NCI-H128 (cell line): ENCODE measurements around the gene NEAT1.
"Not testable (repeated sequence)": the region's sequence is repeated elsewhere in the genome, so short reads cannot be mapped to it uniquely, and the experiment has no call there.

ENCODE experiments used
- DNase-seq: peaks from one replicate; lab custom pipeline; 2025; ENCODE audit not compliant: unreplicated experiment; lab: John Stamatoyannopoulos, UW

The NEAT1 gene

DNA sequence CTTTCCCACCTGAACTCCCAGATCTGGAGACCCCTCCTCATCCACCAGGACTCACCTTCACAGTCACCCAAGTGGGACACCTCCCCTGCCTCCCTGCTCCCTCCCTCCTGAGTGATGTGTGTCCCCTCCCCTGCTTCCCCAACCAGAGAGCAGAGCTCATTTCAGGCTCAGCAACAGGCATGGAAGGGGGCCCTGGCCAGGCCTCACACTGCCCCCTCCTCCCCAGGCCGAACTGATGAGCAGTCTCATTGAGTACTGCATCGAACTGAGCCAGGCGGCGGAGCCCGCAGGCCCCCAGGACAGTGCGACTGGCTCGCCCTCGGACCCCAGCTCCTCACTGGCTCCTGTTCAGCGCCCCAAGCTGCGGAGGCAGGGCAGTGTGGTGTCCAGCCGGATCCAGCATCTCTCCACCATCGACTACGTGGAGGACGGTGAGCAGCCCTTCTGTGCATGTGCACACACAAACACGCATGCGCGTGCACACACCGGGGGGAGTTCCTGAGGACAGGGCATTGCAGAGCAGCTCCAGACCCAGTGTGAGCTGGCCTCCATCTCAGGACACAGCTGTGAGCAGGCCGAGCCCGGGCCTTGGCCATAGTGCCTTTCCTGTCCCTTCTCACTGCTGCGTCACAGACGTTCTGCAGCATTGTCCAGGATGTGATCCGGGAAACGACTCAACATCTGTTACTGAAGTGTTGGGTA is 17.8 kb upstream of the NEAT1 start:
- no peak for DNase-seq

DNA sequence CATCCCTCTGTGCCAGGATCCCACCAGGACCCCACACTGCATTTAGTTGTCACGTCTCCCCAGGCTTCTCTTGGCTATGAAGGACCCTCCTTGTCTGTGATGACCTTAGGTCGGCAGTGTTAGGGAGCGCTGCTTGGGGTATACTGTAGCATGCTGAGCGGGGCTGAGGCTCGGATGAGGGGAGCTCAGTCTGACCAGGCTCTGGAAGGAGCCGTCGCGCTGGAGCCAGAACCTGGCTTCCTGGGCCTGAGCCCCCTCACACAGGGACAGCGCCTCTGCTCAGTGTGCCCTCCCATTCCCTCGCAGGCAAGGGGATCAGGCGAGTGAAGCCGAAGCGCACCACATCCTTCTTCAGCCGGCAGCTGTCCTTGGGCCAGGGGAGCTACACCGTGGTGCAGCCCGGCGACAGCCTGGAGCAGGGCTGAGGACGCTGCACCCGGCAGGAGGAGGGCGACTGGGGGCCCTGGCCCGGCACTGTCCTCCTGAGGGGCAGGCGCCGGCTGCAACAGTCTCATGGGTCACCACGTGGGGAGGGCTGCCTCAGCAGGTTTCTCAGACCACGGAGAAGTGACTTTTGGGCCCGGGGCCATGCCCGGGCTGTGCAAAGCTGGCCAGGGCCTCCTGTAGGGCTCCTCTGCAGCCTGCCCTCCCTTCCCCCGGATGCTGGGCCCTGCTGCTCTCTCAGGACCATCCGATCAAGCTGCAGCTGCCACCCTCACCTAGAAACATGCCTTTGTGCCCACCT is 11.5 kb upstream of the NEAT1 start:
- DNase-seq, result no peak

DNA sequence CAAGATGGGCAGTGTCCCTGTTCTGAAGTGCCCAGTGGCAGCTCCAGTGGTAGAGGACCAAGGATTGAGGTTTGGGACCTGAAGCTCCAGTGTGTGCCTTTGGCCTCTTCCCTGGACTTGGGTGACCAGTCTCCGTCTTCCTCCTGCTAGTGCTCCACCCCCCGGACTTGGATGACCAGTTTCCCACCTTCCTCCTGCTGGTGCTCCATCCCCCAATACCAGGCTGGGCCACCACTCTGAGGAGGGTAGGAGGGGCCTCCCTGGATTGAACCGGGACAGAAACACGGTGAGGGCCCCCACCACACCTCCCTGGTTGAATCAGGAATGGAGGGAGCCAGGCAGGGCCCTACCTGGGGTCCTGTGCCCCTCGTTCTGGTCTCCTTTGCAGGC is 10.9 kb upstream of the NEAT1 start:
- no peak for DNase-seq

DNA sequence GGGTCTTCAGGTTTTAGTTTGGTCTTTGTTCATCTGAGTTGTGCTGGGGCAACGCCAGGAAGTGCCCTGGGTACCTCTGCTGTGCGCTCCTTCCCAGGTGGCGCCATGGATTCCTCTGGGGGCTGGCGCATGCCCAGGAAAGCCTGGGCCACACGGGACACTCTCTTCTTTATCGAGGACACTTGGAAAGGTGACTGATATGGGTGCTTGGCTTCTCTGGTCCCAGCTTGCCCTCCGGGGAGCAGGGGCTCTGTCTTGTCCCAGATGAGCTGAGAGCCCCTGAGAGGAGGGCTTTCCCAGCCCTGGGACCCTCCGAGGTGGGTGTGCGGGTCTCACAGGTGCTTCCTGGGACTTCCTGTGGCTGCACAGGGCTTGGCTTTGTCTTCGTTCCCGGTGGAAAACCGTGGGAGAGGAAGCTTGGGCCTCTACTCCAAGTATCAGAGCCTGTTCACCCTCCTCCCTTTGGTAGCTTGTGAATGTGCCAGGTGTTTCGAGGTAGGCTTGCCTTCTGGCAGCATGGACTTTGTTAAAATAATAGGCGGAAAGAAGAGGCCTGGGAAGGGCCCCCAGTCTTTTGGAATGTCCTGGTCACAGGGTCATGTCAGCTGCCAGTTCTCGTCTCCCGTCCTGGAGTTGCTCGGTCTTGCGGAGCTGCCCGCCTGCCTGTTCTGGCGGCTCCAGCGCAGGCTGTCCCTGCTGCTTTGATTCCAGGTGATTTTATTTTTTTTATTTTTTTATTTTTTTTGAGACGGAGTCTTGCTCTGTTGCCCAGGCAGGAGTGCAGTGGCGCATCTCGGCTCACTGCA is 10.1 kb upstream of the NEAT1 start:
- DNase-seq, result no peak

DNA sequence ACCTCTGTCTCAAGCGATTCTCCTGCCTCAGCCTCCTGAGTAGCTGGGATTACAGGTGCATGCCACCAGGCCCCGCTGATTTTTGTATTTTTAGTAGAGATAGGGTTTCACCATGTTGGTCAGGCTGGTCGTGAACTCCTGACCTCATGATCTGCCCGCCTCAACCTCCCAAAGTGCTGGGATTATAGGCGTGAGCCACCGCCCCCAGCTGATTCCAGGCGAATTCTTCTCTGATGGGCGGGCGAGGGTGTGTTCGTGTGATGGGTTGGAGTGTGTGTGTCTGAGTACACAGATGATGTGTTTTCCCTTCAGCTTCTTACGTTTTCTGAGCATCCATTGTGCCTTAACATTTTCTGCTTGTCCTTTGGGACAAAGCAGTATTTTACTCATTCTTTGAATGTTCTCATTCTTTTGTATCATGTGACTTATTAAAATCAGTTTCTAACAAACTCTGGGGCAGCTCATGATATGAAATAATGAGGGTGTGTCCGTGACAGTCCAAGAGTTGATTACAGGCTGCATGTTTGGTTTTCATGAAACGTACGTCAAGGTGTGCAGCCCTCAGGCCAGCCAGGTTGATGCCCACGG is 9.4 kb upstream of the NEAT1 start:
- DNase-seq, result not testable (repeated sequence)

DNA sequence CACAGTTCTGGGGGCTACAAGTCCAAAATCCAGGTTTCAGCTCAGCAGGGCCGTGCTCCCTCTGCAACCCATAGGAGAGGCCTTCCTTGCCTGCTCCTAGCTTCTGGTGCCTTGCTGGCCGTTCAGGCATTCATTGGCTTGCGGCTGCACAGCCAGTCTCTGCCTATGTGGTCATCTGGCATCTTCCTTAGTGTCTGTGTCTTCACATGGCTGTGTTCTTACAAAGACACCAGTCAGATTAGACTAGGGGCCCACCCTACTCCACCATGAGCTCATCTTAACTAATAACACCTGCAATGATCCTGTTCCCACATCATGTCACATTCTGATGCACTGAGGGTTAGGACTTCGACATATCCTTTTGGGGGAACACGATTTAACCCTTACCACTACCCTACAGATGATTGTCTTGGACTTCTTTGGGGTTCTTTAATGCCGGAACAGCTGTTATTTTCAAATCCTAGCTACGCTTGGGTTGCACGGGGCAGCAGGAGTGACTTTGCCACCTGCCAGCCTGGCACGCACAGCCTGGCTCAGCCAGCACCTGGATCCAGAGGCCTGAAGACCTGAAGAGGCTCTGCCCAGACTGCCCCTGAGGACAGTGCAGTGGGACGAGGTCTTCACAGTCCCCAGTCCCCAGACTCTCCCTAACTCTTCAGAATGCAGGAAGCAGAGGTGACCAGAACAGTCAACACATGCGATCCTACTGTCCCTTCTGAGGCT is 7.7 kb upstream of the NEAT1 start:
- no peak for DNase-seq

DNA sequence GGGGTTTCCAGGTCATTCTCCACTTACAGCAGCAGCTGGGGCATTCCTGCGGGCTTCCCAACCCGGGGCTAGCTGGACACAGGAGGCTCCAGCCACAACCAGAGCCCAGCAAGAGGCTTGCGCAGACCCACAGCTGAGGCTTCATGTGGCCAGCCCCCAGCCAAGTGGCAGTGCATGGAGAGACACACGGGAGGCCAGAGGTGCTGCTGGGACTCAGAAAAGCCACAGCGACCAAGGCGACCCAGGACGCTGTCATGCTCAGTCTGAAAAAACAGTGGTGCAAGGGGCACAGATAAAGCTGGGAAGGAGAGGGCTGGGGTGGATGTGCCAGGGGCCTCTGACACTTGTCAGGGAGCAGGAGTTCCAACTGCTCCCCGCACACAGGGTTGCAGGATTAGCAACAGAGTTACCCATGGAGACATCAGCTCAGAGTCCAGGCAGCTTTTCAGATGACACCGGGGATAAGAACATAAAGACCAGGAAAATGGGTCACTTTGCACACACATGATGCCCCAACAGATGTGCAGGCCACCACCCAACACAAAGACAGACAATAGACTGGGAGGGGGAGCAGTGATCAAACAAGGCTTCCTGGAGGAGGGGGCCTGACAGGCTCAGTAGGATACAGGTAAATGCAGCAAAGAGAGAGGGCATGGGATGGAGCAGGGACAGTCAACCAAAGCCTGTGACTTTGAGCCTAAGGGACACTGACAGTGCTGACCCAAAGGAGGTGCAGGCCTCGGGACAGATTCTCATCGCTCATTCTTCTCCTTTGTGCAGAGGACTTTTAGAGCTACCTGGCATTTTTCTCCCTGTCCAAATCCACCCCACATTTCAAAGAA is 6.9 kb upstream of the NEAT1 start:
- no peak for DNase-seq

DNA sequence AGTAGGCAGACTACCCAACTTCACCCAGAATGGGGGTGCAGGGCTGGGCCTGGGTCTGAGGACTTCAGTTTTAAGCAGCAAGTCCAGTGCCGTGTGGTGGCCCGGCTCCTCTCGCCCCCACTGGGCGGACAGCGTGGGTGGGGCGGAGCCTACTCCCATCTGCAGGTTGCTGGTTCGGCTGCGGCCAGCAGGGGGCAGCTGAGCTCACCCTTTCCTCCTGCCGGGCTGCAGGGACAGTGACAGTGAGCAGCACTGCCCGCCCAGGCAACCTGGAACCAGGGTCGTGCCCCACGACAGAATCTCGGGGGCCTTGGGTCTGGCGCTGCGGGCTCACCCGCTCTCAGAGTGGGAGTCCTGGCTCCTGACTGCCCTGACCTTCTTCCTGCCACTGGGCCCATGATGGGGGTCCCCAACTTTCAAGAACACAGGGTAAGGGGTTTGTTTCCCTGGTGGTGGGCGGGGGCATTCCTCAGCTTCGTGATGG is 6.2 kb upstream of the NEAT1 start:
- peak; percentile 67 for DNase-seq

DNA sequence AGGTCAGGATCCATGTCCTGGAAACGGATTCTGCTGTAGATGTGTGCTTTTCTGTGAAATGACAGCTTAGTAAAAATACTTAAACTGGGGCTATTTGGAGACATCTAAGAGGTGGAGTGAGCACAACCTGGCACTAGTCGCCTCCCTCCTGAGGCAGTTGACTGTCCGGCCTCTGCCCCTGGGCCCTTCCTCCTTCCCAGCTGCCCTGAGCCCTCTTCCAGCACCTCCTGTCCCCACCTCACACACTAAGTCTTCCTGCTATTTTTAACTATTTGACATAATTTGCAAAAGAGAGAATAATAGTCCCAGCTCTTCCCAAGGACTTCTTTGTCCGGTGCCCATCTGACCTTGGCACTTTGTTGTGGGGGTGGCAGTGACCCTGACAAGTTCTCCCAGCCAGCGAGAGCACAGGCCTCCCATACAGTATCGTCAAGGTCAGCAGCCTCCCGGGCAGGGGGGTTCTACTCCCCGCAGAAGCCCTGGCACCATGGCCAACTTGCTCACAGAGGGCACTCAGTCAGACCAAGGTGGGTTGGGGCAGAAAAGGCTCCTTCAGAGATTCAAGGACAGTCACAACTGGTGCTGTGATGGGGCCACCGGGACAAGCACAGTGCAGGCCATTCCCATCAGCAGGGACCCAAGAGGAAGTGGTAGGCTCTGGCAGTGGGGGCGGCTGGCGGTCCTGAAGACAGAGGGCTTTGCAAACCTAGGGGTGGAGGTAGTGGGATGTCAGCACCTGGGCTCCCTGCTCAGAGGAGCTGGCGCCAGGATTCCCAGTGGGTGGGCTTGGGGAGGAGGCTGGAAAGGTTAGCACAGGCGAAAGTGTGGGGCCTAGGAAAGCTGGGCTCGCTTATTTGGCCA is 5.5 kb upstream of the NEAT1 start:
- DNase-seq, result no peak

DNA sequence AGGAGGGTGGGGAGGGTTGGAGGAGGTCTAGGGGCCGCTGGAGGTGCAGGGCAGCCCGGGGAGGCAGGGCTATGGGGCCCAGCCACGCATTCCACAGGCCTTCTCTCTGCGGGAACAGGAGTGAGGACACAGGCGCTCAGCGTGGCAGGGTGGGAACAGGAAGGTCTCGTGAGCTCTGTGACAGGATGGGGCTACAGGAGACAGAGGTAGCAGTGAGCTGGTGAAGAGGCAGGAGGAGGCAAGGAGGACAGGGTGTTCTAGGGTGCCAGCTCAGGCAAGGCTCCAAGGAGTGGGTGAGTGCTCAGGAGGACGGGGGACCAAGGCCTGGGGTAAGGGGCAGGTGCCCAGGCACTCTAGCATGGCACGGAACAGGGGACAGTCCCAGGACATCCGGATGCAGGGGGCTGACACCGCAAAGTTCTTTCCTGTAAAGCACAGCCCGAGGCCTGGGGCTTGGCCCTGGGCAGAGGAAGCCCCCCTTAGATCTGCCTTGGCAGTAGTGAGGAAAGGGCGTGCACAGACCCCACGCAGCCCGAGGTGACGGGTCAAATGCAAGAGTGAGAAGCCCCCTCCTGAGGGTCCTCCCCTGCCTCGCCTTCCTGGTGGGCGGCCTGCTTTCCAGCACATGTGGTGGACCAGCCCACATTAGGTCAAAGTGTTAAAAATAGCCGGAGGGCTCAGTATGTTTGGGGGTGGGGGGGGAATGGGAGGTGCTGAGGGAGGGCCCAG is 4.7 kb upstream of the NEAT1 start:
- no peak for DNase-seq

DNA sequence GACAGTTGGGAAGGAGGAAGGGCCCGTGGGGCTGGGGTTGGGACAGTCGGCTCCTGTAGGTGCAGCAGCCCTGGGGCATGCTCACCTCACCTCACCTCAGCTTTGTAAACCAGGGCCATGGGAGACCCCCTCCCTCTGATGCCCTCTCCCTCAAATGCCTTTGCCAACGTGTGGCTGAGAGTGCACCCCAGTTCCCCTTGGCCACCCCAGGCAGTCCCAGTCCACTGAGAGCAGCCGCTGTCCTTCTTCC is 4.2 kb upstream of the NEAT1 start:
- DNase-seq, result no peak

DNA sequence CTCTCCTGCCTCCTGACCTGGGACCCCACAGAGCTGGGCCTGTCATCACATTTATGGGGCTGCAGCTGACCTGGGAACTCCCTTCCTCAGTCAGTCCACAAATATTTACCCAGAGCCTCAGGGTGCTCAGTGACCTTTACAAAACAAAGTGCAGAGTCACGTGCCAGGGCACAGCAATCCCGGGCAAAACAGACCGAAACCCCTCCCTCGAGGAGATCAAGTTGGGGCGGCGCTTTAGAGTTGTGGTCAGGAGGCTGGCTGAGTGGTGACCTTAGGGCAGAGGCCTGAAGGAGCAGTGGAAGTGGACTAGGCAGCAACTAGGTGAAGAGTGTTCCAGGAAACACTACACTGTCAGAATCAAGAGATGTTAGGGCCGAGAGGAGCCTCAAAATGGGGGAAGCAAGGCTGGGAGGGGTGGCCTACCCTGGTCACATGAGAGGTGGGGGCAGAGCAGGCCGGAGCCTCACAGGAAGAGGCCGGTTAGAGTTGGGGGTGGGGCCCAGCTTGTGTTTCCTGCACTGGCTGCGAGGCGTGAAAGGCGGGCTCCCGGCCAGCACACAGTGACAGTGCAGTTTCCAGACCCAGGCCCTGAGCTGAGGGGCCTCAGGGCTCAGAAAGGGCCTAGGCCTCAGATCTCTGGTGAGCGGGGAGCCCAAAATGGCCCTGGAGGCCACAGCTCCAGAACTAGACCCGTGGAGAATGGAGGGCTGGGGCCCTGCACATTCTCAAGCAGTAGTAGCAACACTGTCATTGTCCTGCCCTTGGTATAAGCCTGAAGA is 3.7 kb upstream of the NEAT1 start:
- peak; percentile 75 for DNase-seq

DNA sequence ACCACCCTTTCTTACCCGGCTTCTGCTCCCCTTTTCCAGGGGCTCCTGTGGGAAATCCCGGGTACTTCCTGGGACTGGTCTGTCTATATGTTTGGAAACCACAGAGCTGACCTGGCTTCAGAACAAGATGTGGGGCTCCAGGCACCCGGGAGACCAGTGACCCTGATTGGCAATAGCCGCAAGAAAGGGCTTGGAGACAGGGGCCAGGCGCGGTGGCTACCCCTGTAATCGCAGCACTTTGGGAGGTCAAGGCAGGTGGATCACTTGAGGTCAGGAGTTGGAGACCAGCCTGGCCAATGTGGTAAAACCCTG is 3.2 kb upstream of the NEAT1 start:
- no peak for DNase-seq

DNA sequence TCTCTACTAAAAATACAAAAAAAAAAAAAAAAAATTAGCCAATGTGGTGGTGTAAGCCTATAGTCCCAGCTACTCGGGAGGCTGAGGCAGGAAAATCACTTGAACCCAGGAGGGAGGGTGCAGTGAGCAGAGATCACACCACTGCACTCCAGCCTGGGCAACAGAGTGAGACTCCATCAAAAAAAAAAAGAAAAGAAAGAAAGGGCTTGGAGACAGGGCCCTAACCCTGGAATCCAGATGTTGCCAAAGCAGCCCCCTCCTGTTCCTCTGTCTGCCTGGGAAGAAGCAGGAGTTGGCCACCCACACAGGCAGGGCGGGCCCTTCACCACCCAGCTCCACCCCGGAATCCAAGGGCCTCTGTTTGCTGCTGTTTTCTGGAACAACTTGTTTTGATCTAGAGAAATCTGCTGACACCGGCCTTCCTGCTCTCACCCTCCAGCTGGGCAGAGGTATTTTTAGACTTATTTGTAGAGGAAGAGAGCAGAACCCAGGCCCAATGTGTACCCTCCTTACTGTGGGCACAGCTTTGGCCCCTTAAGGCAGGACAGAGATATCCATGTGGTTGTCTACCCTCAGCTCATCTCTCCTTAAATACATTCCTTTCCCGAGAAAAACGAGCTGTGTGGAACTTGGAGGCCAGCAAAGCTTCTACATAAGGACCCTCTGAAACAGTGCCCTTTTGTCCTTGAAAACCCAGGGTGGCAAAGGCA is 2.7 kb upstream of the NEAT1 start:
- DNase-seq, result no peak

DNA sequence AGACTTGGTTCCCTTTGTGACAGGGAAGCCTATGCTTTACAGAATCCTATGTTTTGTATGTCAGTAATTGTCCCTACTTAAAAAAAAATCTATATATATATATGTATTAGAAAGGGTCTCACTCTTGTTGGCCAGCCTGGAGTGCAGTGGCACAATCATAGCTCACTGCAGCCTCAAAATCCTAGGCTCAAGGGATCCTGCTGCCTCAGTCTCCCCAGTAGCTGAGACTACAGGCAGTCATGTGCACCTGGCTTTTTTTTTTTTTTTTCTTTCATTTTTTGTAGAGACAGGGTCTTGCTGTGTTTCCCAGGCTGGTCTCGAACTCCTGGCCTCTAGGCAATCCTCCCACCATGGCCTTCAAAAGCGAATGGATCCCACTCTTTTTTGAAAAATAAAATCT is 2.1 kb upstream of the NEAT1 start:
- DNase-seq, result no peak

DNA sequence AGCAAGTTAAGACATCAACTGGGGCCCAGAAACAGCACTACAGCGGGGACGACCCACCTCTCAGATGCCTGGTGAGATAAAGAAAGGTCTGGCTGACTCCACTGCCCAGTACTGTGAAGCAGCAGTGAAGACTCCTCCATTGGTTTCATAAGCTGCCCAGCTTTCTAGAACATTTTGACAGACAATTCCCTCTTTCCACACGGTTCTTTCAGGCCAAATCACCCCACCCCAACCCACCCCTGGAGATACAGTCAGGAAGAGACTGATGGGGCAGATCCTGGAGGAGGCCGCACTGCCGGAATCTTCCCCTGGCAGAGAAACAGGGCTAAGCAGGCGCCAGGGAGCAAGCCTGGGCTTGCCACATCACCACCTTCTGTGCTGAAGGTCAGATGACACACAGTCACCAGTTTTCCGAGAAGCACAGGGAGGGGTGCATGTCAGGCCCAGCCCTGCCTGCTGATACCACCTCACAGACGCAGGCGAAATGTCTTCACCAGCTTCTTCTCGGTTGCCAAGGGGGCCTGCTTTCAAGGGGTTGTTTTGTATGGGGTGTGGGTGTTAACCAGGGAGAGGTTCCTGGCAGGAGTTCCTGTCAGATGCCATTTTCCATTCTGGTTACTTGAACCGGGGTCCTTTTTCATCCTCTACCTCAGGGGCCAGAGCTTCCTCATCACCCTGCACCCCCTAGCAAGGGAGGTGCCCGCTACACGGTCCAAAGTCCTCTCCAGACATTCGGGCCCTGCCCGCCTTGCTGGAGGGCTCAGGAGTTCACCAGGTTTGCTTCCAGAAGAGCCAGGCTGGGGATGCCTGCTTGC is 1.4 kb upstream of the NEAT1 start:
- DNase-seq, result peak; percentile 74
